Measurements from ENCODE around the gene SARM1. TPM values are rescaled to one million over a fixed set of nuclear protein-coding genes. Genes with fewer than 3 reads are reported as not detected.
"Not testable (repeated sequence)": the region's sequence is repeated elsewhere in the genome, so short reads cannot be mapped to it uniquely, and the experiment has no call there.

Gene SARM1
- total RNA-seq, 2 experiments from 2014 or later = 17.7 to 20.4 TPM

GRCh38 chr17:28427371-28427770, 55.9 kb downstream of the SARM1 start:
- no peak overlapping the region for H3K4me3 Mint-ChIP-seq
- CTCF ChIA-PET = interaction anchor here (0.6 kb wide), 1 partner anchor 160 kb away, joined by 3 read pairs; no protein-coding TSS in a partner anchor
- H3K27ac Mint-ChIP-seq = no peak overlapping the region
- no peaks in the 10 kb centered on the region for H3K4me1 Mint-ChIP-seq
- no peaks in the 10 kb centered on the region for H3K9me3 Mint-ChIP-seq
- H3K36me3 Mint-ChIP-seq (ENCODE audit: low read depth) = no peaks in the 10 kb centered on the region
- peaks cover 15% of the 10 kb centered on the region for H3K27me3 Mint-ChIP-seq
- no peak for DNase-seq
- POLR2A ChIA-PET = no interaction called here

- CTCF ChIA-PET = interaction anchor here (0.6 kb wide), 1 partner anchor 161 kb away, joined by 3 read pairs; no protein-coding TSS in a partner anchor
- DNase-seq; H3K27ac Mint-ChIP-seq; H3K4me3 Mint-ChIP-seq; POLR2A ChIA-PET; H3K4me1 Mint-ChIP-seq; H3K9me3 Mint-ChIP-seq; H3K36me3 Mint-ChIP-seq (ENCODE audit: low read depth): not testable (repeated sequence)
- peaks cover 19% of the 10 kb centered on the region for H3K27me3 Mint-ChIP-seq
Observed at GRCh38 chr17:28427982-28428381, 56.5 kb downstream of the SARM1 start.

GRCh38 chr17:28433721-28434120, 62.2 kb downstream of the SARM1 start:
- Mint-ChIP-seq H3K27me3 (peaks cover 30% of the 10 kb centered on the region), H3K4me3 (no peak overlapping the region)
- CTCF ChIA-PET = no interaction called here

GRCh38 chr17:28434326-28434725, 62.8 kb downstream of the SARM1 start:
- CTCF ChIA-PET; H3K4me3 Mint-ChIP-seq; H3K4me1 Mint-ChIP-seq; H3K9me3 Mint-ChIP-seq; H3K27ac Mint-ChIP-seq; DNase-seq; POLR2A ChIA-PET; H3K36me3 Mint-ChIP-seq (ENCODE audit: low read depth): not testable (repeated sequence)
- H3K27me3 Mint-ChIP-seq = peaks cover 30% of the 10 kb centered on the region

More at GRCh38 chr17:28433721-28434120, 62.2 kb downstream of the SARM1 start:
- no peaks in the 10 kb centered on the region for H3K4me1 Mint-ChIP-seq
- H3K9me3 Mint-ChIP-seq = no peaks in the 10 kb centered on the region
- DNase-seq = no peak
- H3K27ac Mint-ChIP-seq = no peak overlapping the region
- no peaks in the 10 kb centered on the region for H3K36me3 Mint-ChIP-seq (ENCODE audit: low read depth)
- POLR2A ChIA-PET = no interaction called here

GRCh38 chr17:28443901-28444638, 72.6 kb downstream of the SARM1 start:
- POLR2A ChIA-PET = no interaction called here
- CTCF ChIA-PET = no interaction called here
- Mint-ChIP-seq H3K9me3 (no peaks in the 10 kb centered on the region), H3K27ac (no peak overlapping the region), H3K36me3 (ENCODE audit: low read depth) (no peaks in the 10 kb centered on the region), H3K27me3 (peaks cover 16% of the 10 kb centered on the region), H3K4me1 (no peaks in the 10 kb centered on the region), H3K4me3 (no peak overlapping the region)
- no peak for DNase-seq

- CTCF ChIA-PET = interaction anchor here (1.4 kb wide), 1 partner anchor 11 kb away, joined by 3 read pairs; no protein-coding TSS in a partner anchor
- Mint-ChIP-seq H3K4me3 (no peak overlapping the region), H3K9me3 (no peaks in the 10 kb centered on the region), H3K27me3 (peaks cover 37% of the 10 kb centered on the region), H3K27ac (no peak overlapping the region), H3K36me3 (ENCODE audit: low read depth) (no peaks in the 10 kb centered on the region), H3K4me1 (no peaks in the 10 kb centered on the region)
- DNase-seq = no peak
- POLR2A ChIA-PET = no interaction called here
Observed at GRCh38 chr17:28446716-28447395, 75.4 kb downstream of the SARM1 start.

GRCh38 chr17:28447396-28447760, 75.9 kb downstream of the SARM1 start:
- no peak for DNase-seq
- H3K9me3 Mint-ChIP-seq = no peaks in the 10 kb centered on the region
- H3K27me3 Mint-ChIP-seq = peaks cover 36% of the 10 kb centered on the region
- POLR2A ChIA-PET = no interaction called here
- H3K4me1 Mint-ChIP-seq = no peaks in the 10 kb centered on the region
- no peaks in the 10 kb centered on the region for H3K36me3 Mint-ChIP-seq (ENCODE audit: low read depth)
- CTCF ChIA-PET = no interaction called here
- no peak overlapping the region for H3K4me3 Mint-ChIP-seq
- no peak overlapping the region for H3K27ac Mint-ChIP-seq

- POLR2A ChIA-PET = no interaction called here
Observed at GRCh38 chr17:28449859-28450258, 78.4 kb downstream of the SARM1 start.

More at GRCh38 chr17:28449859-28450258, 78.4 kb downstream of the SARM1 start:
- no peaks in the 10 kb centered on the region for H3K36me3 Mint-ChIP-seq (ENCODE audit: low read depth)
- no peaks in the 10 kb centered on the region for H3K9me3 Mint-ChIP-seq
- H3K4me3 Mint-ChIP-seq = no peak overlapping the region
- no peak for DNase-seq
- no peak overlapping the region for H3K27ac Mint-ChIP-seq
- CTCF ChIA-PET = interaction anchor here (1.0 kb wide), 1 partner anchor 16 kb away, joined by 4 read pairs; no protein-coding TSS in a partner anchor
- H3K27me3 Mint-ChIP-seq = peaks cover 34% of the 10 kb centered on the region
- H3K4me1 Mint-ChIP-seq = no peaks in the 10 kb centered on the region

Small RNAs within 50 kb of the gene (microRNA-seq; reads per million reads assigned to microRNA genes)
- gene MIR4723 (ENCODE audit: borderline microRNAs expressed, borderline replicate concordance) = 0.84 reads per million

Other genes starting within 250 kb of the SARM1 start
- gene TMEM97, start 52.5 kb upstream of the SARM1 start, total RNA-seq = 10 to 100 TPM; 24.4 to 34.8 TPM
- gene IFT20, start 36.2 kb upstream of the SARM1 start, total RNA-seq = 10 to 100 TPM; 20.5 to 22.3 TPM
- 10 to 100 TPM; 21.0 to 22.0 TPM for gene TNFAIP1, start 35.9 kb upstream of the SARM1 start, total RNA-seq
- 10 to 100 TPM; 61.6 to 67.7 TPM for gene POLDIP2, start 14.2 kb upstream of the SARM1 start, total RNA-seq
- not detected for gene SEBOX, start 6.5 kb upstream of the SARM1 start, total RNA-seq
- gene VTN, start 1.4 kb upstream of the SARM1 start, total RNA-seq = under 1 TPM; 0.08 to 0.12 TPM
- 1 to 10 TPM in 1 of 2 experiments, under 1 TPM in 1; 0.74 to 1.5 TPM for gene SLC46A1, start 34.5 kb downstream of the SARM1 start, total RNA-seq
- gene SLC13A2, start 102.0 kb downstream of the SARM1 start, total RNA-seq = not detected
- not detected for gene FOXN1, start 134.7 kb downstream of the SARM1 start, total RNA-seq
- gene UNC119, start 180.9 kb downstream of the SARM1 start, total RNA-seq = 10 to 100 TPM; 38.6 to 46.6 TPM
- 10 to 100 TPM; 61.7 to 62.6 TPM for gene PIGS, start 199.8 kb downstream of the SARM1 start, total RNA-seq
- 10 to 100 TPM; 61.4 to 63.4 TPM for gene ALDOC, start 205.2 kb downstream of the SARM1 start, total RNA-seq
- 100 to 1,000 TPM; 139 to 147 TPM for gene SPAG5, start 227.3 kb downstream of the SARM1 start, total RNA-seq
- 10 to 100 TPM; 18.4 to 20.6 TPM for gene RSKR, start 242.5 kb downstream of the SARM1 start, total RNA-seq

Measured in activated CD4-positive, alpha-beta T cell treated with anti-CD3 and anti-CD28 coated beads, Interleukin-2, amount 10 ng/mL, durations not matched to agents 7 days and 5 days (primary cell).